OCI-M1 (cell line): ENCODE results near the gene RARRES2.
A peak's percentile ranks its signal among the peaks of the same experiment; 100 is the strongest.

Experiments used
- DNase-seq: peaks from one replicate; lab custom pipeline; 2025; lab: John Stamatoyannopoulos, UW

The RARRES2 gene

GRCh38 chr7:150337659-150338081, 3.8 kb downstream of the RARRES2 start:
- DNase-seq: no peak

GRCh38 chr7:150337179-150337578, 4.2 kb downstream of the RARRES2 start:
- no peak for DNase-seq

- no peak for DNase-seq
Measured at GRCh38 chr7:150336746-150337145, 4.7 kb downstream of the RARRES2 start.

- DNase-seq: no peak
Measured at GRCh38 chr7:150335774-150336112, 5.7 kb downstream of the RARRES2 start.

GRCh38 chr7:150335108-150335773, 6.2 kb downstream of the RARRES2 start:
- DNase-seq: no peak

GRCh38 chr7:150334108-150334507, 7.3 kb downstream of the RARRES2 start:
- DNase-seq: no peak

GRCh38 chr7:150333659-150334058, 7.8 kb downstream of the RARRES2 start:
- DNase-seq: no peak

- DNase-seq: no peak
Measured at GRCh38 chr7:150332852-150333635, 8.4 kb downstream of the RARRES2 start.

- no peak for DNase-seq
Measured at GRCh38 chr7:150330211-150330885, 11.1 kb downstream of the RARRES2 start.

GRCh38 chr7:150329331-150330120, 11.9 kb downstream of the RARRES2 start:
- DNase-seq: no peak

- DNase-seq: no peak
Measured at GRCh38 chr7:150327308-150327707, 14.1 kb downstream of the RARRES2 start.

GRCh38 chr7:150326657-150327268, 14.7 kb downstream of the RARRES2 start:
- DNase-seq: no peak

- no peak for DNase-seq
Measured at GRCh38 chr7:150325901-150326300, 15.5 kb downstream of the RARRES2 start.

- no peak for DNase-seq
Measured at GRCh38 chr7:150325110-150325611, 16.3 kb downstream of the RARRES2 start.

- peak; percentile 24 for DNase-seq
Measured at GRCh38 chr7:150324373-150324961, 17.0 kb downstream of the RARRES2 start.

GRCh38 chr7:150323682-150324372, 17.6 kb downstream of the RARRES2 start:
- no peak for DNase-seq

- DNase-seq: peak; percentile 84
Measured at GRCh38 chr7:150322833-150323681, 18.4 kb downstream of the RARRES2 start, which contains the start of the genes ACTR3C and LRRC61. ACTR3C (minus strand) TSS chr7:150323545; CDS start chr7:150295296, 28,249 bp downstream. LRRC61 (plus strand) TSS chr7:150323355; CDS start chr7:150336862, 13,507 bp downstream.

- peak; percentile 91 for DNase-seq
Measured at GRCh38 chr7:150322114-150322832, 19.2 kb downstream of the RARRES2 start.

GRCh38 chr7:150321788-150322113, 19.7 kb downstream of the RARRES2 start:
- DNase-seq: no peak
